22Rv1 (cell line): ENCODE data around the gene HECW1.

Experiments used
- CTCF ChIP-seq: fragments of 450-650 bp; IDR thresholded peaks from 2 replicates; pipeline ENCODE4 v1.5.1; 2017; ENCODE audit warnings: mild to moderate bottlenecking
- ZFX ChIP-seq: fragments of 450-650 bp; IDR thresholded peaks from 2 replicates; pipeline ENCODE4 v1.6.1; 2017; ENCODE audit warnings: antibody characterized with exemption, borderline replicate concordance

- TF ChIP-seq CTCF (peak; percentile 100), ZFX (no peak)
These were observed 470.3 kb downstream of the HECW1 start, which contains the start of gene STK17A for GRCh38 chr7:43582503-43583423.
